GM10266 (cell line): ENCODE data around the gene GHR.

Experiments
- DNase-seq: peaks from one replicate; pipeline ENCODE4 v3.0.0; 2012; ENCODE audit errors: extremely low spot score
- TF ChIP-seq, protein P1 (sequence below): IDR thresholded peaks from 2 replicates; pipeline ENCODE4 v1.5.1; 2012; ENCODE audit warnings: mild to moderate bottlenecking, low read depth; ENCODE audit not compliant: control insufficient read depth, insufficient read depth; ENCODE audit errors: missing control alignments

Gene GHR

DNA sequence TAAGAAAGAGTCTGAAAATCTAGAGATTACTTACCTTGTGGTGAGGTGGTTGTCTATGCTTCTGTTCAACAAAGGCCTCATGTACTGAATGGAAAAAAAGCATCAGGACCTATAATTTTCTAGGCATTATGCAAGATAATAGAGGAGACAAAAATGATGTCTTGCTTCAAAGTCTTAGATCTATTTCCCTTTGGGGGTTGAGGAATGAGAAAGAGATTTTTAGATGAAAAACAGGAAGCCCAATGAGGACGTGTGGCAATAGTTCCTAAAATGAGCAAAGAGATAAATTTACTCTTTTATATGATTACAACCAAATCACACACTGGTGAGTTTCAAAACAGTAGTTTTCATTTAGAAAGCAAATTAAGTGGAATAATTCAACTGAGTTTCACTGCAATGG is 99.5 kb downstream of the GHR start:
- TF ChIP-seq, protein P1, sequence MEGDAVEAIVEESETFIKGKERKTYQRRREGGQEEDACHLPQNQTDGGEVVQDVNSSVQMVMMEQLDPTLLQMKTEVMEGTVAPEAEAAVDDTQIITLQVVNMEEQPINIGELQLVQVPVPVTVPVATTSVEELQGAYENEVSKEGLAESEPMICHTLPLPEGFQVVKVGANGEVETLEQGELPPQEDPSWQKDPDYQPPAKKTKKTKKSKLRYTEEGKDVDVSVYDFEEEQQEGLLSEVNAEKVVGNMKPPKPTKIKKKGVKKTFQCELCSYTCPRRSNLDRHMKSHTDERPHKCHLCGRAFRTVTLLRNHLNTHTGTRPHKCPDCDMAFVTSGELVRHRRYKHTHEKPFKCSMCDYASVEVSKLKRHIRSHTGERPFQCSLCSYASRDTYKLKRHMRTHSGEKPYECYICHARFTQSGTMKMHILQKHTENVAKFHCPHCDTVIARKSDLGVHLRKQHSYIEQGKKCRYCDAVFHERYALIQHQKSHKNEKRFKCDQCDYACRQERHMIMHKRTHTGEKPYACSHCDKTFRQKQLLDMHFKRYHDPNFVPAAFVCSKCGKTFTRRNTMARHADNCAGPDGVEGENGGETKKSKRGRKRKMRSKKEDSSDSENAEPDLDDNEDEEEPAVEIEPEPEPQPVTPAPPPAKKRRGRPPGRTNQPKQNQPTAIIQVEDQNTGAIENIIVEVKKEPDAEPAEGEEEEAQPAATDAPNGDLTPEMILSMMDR, result no peak
- DNase-seq, result no peak

DNA sequence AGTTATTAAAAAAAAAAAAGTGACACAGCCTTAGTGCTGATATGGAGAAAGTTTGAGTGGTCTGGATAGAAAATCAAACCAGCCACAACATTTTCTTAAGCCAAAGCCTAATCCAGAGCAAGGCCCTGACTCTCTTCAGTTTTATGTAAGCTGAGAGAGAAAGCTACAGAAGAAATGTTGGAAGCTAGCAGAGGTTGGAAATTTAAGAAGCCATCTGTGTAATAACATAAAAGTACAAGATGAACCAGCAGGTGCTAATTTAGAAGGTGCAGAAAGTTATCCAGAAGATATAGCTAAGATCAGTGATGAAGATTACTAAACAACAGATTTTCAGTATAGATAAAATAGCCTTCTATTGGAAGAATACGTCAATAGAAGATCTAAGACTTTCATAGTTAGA is 102.9 kb downstream of the GHR start:
- no peak for DNase-seq
- TF ChIP-seq, protein P1, result no peak

DNA sequence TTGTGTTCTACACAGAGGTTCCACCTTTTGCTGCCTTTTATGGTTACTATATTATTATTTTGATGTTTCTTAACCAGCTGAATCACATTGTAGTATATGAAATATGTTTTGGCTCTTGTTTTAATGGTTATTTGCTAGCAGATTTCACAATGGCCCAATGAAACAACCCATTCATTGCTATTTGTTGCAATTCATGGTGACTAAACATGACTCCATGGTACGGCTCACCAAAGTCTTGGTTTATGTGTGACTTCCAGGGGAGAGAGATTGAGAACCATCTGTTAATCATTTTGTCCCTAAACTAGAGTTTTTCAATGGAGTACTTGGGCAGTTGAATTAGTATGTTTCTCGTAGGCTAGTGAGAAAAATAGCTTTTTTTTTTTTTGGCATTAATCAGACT is 108.4 kb downstream of the GHR start:
- DNase-seq, result no peak
- TF ChIP-seq, protein P1, result no peak

DNA sequence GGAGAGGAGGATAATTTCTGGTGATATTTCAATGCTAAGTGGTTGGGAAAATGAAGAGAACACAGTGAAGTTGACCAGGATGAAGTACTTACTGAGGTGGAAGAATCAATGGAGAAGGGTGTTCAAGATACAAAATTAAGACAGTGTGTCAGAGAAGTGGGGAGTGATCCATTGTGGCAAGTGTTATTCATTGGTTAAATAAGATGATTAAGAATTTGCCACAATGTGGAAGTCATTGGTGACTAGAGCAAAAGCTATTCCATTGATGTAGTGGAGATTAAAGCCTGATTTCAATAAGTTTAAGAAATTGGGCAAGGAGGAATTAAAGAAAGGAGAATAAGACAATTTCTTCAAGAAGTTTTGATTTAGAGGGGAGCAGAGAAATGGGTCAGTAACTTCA is 118.9 kb downstream of the GHR start:
- TF ChIP-seq, protein P1, result no peak
- DNase-seq, result no peak

DNA sequence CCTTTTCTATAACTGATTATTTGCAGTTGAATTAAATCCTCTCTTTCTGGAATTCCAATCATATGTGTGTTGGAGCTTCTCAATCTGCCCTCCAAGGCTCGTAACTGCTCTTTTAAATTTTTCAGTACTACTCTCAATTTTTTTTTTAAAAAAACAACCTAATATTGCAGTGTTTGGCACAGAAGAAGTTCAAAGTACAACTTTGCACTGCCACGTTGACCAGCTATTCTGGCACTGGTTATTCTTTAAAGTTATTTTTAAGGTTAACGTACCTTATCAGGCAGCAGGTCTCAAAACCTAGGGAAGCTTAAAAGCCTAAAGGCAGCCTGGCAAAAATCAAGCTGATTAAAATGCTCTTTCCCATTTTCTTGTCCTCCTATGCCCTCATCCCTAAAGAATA is 120.5 kb downstream of the GHR start:
- DNase-seq, result no peak
- TF ChIP-seq, protein P1, result no peak

DNA sequence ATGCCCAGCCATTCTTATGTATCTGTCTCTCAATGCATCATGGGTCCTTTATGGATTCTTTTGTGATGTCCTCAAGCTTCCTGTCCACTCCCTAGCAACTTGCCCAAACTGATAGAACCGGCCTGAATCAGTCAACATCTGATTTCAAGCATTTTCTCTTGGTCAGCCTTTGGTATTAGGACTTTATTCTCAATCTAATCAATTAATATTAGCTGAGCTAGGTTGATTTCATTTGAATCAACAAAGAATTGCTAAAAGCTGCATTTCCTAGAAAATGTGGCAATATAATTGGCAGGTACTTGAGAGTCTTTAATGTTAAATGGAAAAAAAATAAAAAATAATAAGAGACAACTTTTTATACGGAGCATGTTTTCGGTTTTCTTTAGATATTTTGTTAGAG is 121.8 kb downstream of the GHR start:
- DNase-seq, result no peak
- TF ChIP-seq, protein P1, result no peak

DNA sequence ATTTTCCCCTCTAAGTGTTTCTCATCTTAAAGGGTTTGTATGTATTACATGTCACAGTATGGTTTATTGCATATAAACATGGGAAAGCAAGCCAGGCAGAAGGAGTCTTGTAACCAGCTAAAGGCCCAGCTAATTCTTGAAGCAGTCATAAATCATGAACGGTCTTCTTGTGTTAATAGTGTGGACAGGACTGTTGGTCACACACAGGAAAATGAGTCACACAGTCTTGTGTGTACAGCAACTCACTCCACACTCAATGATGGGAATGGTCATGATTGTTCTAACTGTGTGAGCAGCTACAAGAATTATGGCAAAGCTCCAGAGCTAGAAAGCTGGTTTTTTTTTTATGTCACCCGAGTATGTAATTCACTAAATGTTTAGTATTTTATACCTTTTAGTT is 123.9 kb downstream of the GHR start:
- TF ChIP-seq, protein P1, result no peak
- DNase-seq, result no peak

DNA sequence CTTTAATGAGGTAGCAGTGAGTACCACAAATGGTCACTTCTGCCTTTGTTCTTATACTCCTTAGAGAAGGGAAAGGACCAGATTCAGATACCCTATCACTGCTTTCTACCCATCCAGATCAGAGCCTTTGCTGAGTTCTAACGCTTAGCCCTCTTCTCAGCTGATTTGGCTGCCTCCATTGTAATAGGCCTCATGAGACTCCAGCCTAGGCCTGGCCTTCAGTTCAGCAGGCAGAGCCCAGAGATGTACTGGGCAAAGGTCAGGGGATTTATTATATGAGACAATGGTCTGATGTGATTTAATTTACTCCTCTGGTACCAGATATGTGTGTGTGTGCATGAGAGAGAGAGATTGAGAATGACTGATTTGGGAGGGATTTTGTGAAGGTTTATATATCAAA is 124.7 kb downstream of the GHR start:
- DNase-seq, result no peak

More for the DNA sequence above, 124.7 kb downstream of the GHR start:
- TF ChIP-seq, protein P1, result no peak
